Brain microvascular endothelial cell (primary cell): ENCODE results near the gene TRIM9.

ENCODE experiments used
- DNase-seq: peaks from one replicate; pipeline ENCODE4 v3.0.0-alpha.2; 2020
- H3K27ac ChIP-seq: fragments of 250-450 bp; sonication (Bioruptor Pico); 2 replicates; pipeline ENCODE4 v1.5.1; 2020; ENCODE audit warnings: mild to moderate bottlenecking, moderate library complexity
- H3K27me3 ChIP-seq: fragments of 250-450 bp; sonication (Bioruptor Pico); replicated peaks from 2 replicates; pipeline ENCODE4 v1.5.1; 2020; ENCODE audit warnings: mild to moderate bottlenecking
- H3K36me3 ChIP-seq: fragments of 250-450 bp; sonication (Bioruptor Pico); replicated peaks from 2 replicates; pipeline ENCODE4 v1.5.1; 2020; ENCODE audit warnings: mild to moderate bottlenecking
- H3K4me3 ChIP-seq: 2 replicates; pipeline ENCODE4 v1.5.1; 2011; ENCODE audit warnings: low read depth, mild to moderate bottlenecking, control low read depth, low read length, moderate library complexity
- CTCF ChIP-seq: IDR thresholded peaks from 2 replicates; pipeline ENCODE4 v1.5.1; 2011; ENCODE audit warnings: low read depth, mild to moderate bottlenecking, moderate library complexity, low read length, control low read depth, inconsistent platforms; ENCODE audit errors: missing control alignments
- in situ Hi-C: cut with HindIII; loops from 2 replicates; pipeline ENCODE4 v1.10.0; 2017; ENCODE audit warnings: low sequenced_read_pairs, low pct_ligation_motif_present

TRIM9 gene

DNA sequence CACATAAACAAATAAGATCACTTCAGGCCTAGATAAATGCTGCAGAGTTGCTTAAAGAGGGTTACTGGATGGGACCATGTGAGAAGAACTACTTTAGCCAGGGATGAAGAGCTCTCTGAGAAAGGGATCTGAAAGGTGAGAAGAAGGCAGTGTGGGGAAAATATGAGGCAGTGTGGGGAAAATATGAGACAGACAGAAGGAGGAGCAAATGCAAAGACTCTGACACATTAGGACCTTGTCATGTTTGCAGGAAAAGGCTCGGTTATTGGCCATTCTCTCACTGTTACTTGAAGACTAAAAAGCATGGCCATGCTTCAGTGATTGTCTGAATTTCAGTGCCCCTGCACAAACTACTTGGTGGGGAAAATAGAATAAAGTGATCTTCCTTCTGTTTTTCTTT lies 22.7 kb upstream of the TRIM9 start:
- in situ Hi-C loops: no loop called here
- no peak for DNase-seq
- Histone ChIP-seq H3K27me3 (no peaks in the 10 kb centered on the region), H3K36me3 (no peaks in the 10 kb centered on the region), H3K27ac (no peak overlapping the region), H3K4me3 (no peak overlapping the region)
- no peak for TF ChIP-seq CTCF

DNA sequence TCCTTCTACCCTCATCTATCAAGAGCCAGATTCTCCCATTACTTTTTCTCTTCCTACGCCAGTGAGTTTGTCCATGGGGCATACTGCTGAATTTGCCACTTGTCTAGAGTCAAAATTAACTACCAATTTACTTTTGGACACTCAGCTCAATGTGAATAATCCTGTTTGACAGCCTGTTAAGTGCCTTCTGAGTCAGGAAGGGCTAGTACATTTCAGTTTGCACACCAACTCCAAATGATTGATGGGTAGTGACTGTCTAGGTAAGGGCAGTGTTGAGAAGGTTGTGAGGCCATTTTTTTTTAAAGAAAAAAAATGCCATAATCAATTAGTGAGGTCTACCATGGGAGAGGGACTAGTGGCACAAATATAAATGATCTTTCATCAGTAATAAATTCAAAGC lies 21.8 kb upstream of the TRIM9 start:
- DNase-seq: no peak
- no peak for TF ChIP-seq CTCF
- no peak overlapping the region for H3K4me3 ChIP-seq
- no peaks in the 10 kb centered on the region for H3K27me3 ChIP-seq
- in situ Hi-C loops: no loop called here
- H3K36me3 ChIP-seq: no peaks in the 10 kb centered on the region
- H3K27ac ChIP-seq: no peak overlapping the region

GRCh38 chr14:51109651-51110050 lies 14.7 kb upstream of the TRIM9 start:
- DNase-seq: no peak
- peaks cover 2% of the 10 kb centered on the region for H3K27me3 ChIP-seq
- H3K27ac ChIP-seq: no peak overlapping the region
- in situ Hi-C loops: no loop called here
- no peaks in the 10 kb centered on the region for H3K36me3 ChIP-seq
- H3K4me3 ChIP-seq: no peak overlapping the region
- TF ChIP-seq CTCF: no peak

DNA sequence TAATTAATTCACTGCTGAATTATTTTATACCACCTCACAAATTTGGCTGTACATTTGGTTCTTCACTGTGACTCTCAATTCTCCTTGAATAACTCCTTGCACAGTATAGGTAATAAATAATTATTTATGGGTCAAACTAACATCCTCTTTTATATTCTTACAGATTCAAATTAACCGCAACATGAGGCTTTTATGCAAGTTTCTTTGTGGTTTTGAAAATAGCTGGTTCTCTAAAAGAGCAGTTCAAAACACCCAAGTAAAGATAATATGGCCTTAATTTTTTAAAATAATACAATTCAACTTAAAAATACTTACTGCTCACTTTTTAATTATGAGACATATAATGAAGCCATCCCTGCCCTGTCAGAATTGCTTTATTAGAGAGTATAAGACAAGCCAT lies 12.9 kb upstream of the TRIM9 start:
- Histone ChIP-seq H3K27ac (no peak overlapping the region), H3K27me3 (peaks cover 2% of the 10 kb centered on the region), H3K36me3 (no peaks in the 10 kb centered on the region), H3K4me3 (no peak overlapping the region)
- in situ Hi-C loops: no loop called here
- no peak for DNase-seq
- no peak for TF ChIP-seq CTCF

GRCh38 chr14:51104467-51104866 lies 9.6 kb upstream of the TRIM9 start:
- no peak for TF ChIP-seq CTCF
- Histone ChIP-seq H3K27me3 (peaks cover 4% of the 10 kb centered on the region), H3K4me3 (no peak overlapping the region), H3K27ac (no peak overlapping the region), H3K36me3 (no peaks in the 10 kb centered on the region)
- in situ Hi-C loops: no loop called here
- no peak for DNase-seq

GRCh38 chr14:51097287-51097686 lies 2.4 kb upstream of the TRIM9 start:
- Histone ChIP-seq H3K27ac (no peak overlapping the region), H3K27me3 (peaks cover 12% of the 10 kb centered on the region), H3K36me3 (no peaks in the 10 kb centered on the region), H3K4me3 (no peak overlapping the region)
- TF ChIP-seq CTCF: no peak
- in situ Hi-C loops: no loop called here
- no peak for DNase-seq
